Measurements from ENCODE around the gene AMZ1.

DNA sequence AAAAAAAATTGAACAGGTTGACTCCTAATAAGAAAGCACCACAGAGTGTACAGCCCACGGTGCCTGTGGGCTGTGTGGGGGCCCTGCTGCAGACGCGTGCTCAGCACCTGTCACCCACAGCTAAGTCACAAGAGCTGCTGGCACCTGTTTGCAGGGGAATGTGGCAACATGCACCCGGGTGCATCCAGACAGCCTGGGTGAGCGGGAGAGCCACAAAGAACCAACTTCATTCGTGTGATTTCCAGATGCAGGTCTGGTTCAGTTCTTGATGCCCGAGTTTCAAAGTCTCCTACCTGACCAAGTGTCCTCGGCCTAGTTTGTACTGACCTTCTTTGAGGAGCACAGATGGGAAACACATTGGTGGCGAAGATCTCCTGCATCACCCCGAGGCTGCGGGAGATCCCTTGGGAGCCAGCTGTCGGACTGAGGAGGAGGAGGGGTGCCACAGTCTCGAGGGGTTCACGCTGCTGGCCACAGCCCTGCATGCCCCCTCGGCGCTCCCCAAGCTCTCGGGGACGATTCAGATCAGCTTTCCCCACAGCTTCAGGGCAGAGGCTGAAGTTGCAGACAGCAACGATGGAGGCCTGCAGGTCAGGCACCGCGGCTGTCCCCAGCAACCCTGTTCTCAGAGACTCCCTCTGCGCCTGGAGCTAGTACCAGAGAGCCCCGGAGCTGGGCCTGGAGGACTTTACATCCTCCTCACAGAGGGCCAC lies 35.3 kb downstream of the AMZ1 start:
- TF ChIP-seq, protein P1, sequence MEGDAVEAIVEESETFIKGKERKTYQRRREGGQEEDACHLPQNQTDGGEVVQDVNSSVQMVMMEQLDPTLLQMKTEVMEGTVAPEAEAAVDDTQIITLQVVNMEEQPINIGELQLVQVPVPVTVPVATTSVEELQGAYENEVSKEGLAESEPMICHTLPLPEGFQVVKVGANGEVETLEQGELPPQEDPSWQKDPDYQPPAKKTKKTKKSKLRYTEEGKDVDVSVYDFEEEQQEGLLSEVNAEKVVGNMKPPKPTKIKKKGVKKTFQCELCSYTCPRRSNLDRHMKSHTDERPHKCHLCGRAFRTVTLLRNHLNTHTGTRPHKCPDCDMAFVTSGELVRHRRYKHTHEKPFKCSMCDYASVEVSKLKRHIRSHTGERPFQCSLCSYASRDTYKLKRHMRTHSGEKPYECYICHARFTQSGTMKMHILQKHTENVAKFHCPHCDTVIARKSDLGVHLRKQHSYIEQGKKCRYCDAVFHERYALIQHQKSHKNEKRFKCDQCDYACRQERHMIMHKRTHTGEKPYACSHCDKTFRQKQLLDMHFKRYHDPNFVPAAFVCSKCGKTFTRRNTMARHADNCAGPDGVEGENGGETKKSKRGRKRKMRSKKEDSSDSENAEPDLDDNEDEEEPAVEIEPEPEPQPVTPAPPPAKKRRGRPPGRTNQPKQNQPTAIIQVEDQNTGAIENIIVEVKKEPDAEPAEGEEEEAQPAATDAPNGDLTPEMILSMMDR (IDR thresholded peaks at IDR 0.05), result no peak
- no peak for TF ChIP-seq POLR2A (IDR thresholded peaks at IDR 0.05)

All from body of pancreas (tissue), 4 donors.